ENCODE data around the gene ITIH1.
"Not testable (repeated sequence)": the region's sequence is repeated elsewhere in the genome, so short reads cannot be mapped to it uniquely, and the experiment has no call there.

The ITIH1 gene

DNA sequence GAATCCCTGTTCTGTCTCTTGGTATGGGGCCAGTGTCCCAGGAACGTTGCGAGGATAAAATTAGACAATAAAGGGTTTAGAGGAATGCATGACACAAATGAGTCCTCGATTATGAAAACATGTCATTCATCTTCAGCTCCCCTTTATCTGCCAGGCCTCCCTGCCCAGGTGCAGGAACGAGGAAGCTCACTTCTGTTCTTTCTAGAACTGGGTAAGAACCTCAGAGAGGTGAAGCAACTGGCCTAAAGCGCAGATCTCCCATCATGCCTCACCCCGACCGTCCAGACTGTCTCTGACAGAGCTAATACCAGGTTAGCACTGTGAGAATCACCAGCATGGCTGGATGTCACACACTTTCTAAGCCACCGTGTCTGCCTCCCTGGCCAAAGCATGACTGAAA is 1.5 kb upstream of the ITIH1 start:
- no peak for DNase-seq

DNA sequence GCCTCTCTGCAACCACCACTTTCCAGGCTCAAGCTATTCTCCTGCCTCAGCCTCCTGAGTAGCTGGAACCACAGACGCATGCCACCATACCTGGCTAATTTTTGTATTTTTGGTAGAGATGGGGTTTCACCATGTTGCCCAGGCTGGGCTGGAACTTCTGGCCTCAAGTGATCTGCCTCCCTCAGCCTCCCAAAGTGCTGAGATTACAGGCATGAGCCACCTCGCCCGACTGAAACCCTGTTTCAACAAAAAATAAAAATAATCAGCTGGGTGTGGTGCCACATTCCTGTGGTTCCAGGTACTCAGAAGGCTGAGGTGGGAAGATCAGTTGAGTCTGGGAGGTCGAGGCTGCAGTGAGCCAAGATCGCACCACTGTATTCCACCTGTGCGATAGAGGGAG is 913 bp upstream of the ITIH1 start:
- DNase-seq = not testable (repeated sequence)

DNA sequence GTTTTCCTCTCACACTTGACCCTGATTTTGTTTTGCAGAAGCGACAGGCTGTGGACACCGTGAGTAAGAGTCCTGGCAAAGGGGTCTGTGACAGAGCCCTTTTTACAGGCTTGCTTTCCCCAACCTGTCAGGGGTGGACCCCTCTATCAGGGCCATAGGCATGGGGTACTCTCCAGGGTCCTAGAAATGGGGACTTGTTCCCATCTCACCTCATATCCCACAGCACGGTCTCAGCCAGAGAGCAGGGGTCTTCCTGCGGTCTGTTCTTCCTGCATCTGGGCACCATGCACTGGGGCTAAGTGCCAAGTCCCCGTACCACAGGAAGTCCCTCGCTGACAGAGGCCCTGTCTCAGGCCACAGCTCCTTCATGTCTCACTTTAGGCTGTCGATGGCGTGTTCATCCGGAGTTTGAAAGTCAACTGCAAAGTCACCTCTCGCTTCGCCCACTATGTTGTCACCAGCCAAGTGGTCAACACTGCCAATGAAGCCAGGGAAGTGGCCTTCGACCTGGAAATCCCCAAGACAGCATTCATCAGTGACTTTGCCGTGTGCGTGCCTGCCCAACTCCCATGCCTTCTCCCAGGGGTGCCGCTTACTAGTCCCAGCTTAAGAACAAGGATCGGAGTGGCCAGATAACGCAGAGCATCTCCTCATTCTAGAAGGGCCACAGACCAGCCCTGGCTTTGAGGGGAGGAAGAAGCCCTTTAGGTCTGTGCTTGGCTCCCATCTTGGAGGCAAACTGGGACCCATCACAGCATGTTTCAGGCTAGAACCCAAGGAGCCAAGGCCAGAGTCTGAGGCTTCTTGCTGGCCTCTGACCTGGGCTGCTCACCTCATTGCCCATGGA is 783 bp downstream of the ITIH1 start:
- no peak for DNase-seq

DNA sequence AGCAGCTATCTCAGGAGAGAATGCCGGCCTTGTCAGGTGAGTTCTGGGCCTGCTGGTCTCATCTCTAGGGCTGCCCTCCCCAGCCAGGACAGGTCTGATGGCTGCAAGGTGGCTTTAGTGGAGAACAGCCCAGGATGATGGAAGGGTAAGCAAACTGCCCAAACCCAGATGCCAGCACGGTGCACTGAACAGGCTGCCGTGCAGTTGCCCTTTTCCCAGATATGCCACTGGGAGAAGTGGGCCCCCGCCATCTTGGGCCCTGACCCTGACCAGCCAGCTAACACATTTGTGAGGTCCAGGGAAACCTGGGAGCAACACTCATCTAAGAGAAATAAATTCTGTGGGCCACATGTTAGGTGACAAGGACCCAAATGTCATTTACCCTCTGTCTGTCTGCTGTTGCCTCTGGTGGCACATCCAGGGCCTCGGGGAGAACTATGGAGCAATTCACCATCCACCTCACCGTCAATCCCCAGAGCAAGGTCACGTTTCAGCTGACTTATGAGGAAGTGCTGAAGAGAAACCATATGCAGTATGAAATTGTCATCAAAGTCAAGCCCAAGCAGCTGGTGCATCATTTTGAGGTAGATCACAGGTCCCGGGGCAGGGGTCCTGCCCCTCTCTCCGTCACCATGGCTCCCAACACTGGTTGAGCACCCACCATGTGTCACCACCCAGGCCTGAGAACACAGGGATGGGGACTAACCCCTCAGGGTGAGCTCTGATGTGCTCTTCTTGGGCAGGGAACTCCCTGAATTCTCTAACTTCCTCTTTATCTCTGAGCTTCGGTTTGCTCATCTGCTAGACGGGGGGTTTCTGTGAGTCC is 1.8 kb downstream of the ITIH1 start:
- DNase-seq = no peak

DNA sequence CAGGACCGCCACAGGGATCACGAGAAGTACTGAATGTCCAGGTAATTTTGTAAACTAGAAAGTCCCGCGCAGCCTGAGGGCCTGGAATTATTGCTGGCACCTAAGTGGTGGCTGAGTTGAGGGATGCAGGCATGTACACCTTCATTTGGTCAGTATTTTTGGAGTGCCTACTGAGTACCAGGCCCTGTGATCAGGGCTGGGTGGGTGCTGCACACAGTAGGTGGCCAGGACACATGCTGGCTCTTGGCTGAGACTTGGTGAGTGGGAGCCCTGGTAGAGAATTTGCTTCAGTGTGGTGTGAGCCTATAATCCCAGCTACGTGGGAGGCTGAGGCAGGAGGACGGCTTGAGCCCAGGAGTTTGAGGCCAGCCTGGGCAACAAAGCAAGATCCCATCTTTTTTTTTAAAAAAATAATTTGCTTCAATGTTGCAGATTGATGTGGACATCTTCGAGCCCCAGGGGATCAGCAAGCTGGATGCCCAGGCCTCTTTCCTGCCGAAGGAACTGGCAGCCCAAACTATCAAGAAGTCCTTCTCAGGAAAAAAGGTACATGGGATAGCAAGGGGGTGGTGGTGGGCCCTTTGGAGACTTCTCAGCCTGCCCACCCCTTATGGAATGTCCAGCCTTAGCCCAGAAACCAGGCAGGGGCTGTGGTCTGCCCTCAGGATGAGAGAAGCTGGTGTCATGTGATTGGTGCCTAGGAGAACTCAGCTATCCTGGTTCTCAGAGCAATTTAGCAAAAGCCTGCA is 2.6 kb downstream of the ITIH1 start:
- no peak for DNase-seq

DNA sequence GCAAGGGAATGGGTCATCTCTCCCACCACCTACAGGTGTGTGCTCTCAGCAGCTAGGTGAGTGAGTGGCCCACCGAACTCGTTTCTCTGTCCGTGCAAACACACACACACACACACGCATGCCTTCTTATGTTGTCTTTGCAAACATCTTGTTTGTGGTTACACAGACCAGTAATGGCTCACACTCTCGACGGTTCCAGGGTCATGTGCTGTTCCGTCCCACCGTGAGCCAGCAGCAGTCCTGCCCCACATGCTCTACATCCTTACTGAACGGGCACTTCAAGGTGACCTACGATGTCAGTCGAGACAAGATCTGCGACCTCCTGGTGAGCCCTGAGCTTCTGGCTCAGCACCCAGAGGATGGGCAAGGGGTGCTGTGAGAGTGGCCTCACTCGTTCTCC is 4.3 kb downstream of the ITIH1 start:
- no peak for DNase-seq

DNA sequence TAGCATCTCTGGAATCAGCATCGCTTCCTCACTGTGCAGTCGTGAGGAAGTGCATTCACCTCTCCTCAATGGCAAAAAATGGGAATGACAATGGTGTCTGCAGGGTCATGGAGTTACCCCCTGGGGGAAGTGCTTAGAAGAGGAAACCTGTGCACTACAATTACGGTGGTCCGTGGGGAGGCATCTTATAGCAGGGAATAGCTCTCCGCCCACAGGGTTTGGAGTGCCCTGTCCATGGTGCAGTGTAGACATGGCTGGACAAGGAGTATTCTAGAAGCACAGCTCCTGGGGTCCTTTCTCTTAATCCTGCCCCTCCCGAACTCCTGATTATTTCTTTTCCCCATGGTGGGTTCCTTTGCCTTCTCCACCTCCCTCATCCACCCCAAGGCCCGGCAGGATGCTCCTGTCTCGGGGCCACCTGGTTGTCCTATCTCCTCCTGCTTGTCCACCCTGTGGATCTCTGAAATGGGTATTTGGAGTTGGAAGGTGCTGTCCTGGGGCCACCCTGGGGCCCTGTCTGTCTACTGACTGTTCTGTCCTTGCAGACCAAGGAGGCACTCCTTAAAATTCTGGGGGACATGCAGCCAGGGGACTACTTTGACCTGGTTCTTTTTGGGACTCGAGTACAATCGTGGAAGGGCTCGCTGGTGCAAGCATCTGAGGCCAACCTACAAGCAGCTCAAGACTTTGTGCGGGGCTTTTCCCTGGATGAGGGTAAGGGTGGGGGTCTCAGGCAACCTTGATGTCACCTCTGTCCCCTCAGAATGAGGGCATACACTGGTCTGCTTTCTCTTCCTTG is 5.2 kb downstream of the ITIH1 start:
- DNase-seq = no peak

DNA sequence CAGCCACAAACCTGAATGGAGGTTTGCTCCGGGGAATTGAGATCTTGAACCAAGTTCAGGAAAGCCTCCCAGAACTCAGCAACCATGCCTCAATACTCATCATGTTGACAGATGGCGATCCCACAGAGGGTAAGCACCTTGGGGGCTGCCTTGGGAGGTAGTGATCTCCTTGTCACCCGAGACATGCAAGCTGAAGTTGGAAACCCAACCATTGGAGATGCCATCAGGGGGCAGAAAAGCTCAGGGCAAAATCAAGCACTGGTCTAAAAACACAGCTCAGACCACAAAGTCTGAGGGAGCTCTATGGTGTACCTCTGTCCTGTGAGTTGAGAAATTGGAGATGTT is 5.8 kb downstream of the ITIH1 start:
- no peak for DNase-seq

DNA sequence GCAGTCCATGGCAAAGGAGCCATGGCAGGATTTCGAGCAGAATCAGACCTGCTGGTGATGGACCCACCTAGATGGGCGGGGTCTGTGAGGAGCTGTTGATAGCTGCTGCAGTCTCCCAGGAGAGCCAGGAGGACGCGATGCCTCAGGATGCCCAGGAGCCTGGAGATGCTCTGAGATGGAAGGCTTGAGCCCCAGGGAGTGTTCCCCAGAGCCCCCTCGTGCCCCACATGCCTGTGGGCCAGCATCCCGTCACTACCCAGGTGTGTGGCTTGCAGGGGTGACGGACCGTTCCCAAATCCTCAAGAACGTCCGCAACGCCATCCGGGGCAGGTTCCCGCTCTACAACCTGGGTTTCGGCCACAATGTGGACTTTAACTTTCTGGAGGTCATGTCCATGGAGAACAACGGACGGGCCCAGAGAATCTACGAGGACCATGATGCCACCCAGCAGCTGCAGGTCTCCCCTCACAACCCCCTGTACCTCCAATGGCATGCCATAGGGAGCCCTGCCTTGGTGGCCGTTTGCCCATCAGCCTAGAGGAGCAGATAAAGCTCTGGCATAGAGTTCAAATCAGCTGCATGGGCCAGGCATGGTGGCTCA is 6.7 kb downstream of the ITIH1 start:
- no peak for DNase-seq

DNA sequence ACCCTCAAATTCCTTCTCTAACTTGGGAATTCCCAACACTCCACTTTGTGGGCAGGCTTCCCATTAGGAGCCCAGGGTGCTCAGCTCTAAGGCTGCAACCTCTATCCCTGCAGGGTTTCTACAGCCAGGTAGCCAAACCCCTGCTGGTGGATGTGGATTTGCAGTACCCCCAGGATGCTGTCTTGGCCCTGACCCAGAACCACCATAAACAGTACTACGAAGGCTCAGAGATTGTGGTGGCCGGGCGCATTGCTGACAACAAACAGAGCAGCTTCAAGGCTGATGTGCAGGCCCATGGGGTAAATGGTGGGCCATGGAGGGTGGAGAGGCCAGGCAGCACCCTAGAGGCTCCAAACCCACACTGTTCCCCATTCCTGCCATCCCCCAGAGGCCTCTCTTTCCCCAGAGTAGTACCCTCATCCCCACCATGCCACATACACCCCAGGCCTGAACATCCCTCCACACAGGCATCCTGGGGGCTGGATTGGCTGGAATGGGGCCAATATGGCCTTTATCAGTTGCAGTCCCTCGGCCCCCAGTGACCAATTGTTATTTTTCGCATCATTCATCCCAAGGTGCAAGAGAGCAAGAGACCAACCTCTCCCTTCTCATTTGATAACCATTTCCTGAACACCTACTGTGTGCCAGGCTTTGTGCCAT is 7.7 kb downstream of the ITIH1 start:
- DNase-seq = no peak

DNA sequence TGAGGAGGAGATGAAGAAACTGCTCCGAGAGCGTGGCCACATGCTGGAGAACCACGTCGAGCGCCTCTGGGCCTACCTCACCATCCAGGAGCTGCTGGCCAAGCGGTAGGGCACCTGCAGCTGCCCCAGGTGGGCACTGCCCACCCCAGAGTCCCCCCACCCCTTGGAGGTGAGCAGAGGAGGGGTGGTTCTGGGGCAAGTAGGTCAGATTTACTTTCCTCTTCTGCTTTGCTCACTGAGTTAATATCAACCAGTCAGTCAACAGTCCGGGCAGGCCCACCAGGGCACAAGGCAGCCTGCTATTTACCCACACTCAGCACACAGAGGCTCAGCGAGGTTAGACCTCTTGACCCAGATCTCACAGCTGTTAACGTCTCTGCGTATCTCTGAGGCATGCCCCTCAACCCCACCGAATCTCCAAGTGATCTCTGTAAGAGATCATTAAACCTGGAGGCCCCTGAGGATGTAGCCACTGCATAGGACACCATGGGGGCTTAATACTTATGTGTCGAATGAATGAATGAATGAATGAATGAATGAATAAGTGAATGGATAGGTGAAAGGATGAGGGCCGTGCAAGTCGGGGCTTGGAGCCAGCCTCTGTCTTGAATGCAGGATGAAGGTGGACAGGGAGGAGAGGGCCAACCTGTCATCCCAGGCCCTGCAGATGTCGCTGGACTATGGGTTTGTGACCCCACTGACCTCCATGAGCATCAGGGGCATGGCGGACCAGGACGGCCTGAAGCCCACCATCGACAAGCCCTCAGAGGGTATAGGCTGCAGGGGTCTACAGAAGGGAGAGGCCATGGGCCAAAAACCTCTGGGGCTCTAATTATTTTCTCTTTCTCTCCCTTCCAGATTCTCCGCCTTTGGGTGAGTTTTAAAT is 9.2 kb downstream of the ITIH1 start:
- DNase-seq = no peak

DNA sequence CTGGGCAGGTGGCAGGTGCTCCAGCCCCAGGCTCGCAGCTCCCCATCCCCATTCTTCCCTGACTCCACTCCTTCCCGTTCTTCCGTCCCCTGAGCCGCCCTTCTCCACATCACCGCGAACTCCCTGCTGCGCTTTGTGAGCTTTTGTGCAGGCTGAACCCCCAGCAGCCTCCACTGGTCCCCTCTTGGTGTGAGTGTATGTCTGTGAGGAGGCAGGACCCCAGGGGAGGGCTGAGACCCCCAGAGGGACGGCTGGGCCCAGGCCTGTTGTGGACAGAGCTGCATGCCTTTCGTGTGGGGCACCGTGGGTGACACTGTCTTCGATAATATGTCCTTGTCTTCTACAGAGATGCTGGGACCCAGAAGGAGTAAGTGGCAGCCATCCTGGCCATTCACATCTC is 9.8 kb downstream of the ITIH1 start:
- no peak for DNase-seq

DNA sequence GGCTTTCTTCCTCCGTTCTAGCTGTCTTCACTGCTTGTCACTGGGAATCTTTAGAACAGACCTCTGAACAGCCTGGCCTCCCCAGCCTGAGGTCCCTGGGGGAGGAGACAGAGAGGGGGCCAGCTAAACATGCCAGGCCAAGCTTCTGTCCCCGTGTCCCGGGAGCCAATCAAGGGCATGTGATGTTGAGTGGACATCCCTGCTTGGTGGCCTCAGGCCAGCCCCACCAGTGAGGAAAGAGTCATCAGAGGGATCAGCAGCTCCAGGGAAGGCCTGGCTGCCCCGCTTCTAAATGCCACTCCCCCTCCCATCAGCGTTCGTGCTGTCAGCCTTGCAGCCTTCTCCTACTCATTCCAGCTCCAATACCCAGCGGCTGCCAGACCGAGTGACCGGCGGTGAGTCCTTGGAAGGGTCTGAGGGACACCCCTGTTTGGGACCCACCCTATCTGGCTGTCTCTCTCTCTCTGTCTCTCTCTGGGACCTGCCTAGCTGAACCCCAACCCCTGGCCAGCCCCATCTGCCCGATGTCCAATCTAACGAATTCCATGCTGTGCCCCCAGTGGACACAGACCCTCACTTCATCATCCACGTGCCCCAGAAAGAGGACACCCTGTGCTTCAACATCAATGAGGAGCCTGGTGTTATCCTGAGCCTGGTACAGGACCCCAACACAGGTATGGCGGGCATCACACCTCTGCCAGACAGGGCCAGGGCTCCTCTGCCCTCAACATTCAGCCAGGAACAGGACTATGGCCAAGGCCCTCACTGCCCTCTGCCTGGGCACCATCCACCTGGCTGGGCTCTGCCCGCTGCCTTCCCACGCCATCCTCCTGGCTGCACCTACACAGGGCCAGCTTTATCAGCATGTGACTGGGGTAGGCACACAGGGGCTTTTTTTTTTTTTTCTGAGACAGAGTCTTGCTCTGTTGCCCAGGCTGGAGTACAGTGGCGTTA is 10.6 kb downstream of the ITIH1 start:
- no peak for DNase-seq

DNA sequence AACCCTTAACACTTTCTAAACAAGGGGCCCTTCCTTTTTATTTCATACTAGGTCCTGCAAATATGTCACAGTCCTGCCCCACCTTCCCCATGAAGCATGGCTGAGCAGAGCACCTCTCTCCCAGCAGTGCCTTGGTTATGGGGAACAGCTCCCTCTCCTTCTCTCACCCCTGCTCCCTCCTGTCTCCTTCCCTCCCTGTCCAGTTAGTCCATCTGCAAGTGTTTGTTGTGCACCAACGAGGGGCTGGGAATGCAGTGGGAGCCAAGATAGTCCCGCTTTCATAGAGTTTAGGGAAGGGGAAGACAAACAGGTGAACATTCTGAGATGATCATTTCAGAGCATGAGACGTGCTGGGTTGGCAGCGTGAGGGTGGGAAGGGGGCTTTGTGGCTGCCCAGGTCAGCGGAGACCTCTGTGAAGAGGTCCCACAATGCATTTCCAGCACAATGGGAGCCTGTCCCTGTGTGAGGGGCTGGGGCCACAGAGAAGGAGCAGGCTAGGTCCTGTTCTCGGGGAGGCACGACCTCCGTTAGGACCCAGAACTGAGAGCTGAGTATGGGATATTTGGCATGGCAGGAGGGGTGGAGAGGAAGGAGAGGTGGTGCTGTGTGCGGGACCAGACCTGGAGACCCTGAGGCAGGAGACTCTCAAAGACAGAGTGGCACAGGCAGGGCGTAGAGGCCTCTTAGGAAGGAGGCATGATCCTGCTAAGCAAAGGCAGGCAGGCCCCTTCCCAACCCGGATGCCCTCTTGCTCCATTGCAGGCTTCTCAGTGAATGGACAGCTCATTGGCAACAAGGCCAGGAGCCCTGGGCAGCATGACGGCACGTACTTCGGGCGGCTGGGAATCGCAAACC is 11.7 kb downstream of the ITIH1 start:
- no peak for DNase-seq

DNA sequence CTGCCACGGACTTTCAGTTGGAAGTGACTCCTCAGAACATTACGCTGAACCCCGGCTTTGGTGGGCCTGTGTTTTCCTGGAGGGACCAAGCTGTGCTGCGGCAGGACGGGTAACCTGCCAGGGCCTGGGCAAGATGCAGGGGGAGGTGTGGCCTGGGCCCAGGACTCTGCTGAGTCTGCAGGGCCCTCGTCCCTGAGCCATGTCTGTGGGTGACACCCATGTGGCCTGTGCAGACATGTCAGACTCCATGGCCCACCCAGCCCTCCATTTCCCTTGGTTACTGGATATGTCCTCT is 12.3 kb downstream of the ITIH1 start:
- no peak for DNase-seq

DNA sequence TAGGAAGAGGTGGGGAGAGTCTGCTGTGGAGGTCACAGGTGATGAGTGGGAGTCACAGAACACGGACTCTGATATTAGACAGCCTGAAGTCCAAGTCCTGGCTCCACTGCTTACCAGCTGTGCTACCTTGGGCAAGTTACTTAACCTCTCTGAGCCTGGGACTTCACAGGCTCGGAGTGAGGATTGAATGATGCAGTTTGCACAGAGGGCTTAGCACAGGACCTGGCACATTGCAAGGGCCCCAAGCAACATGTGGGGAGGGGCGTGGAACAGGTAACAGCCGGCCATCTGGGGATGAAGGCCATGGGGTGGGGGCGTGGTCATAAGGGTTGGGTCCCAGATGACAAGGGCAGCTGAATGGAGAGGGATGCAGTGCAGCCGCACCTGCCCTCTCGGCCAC is 12.9 kb downstream of the ITIH1 start:
- DNase-seq = no peak

DNA sequence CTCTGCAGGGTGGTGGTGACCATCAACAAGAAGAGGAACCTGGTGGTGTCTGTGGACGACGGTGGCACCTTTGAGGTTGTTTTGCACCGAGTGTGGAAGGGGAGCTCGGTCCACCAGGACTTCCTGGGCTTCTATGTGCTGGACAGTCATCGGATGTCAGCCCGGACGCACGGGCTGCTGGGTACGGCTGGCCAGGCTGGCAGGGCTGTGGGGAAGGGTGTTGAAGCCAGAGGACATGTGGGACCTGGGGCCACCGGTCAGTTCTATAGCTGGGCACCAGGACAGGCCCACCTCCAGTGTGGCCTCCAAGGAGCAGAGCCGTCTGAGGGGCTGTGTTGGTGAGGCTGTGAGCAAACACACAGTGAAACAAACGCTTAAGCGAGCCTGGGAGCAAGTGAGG is 13.3 kb downstream of the ITIH1 start:
- DNase-seq = no peak

DNA sequence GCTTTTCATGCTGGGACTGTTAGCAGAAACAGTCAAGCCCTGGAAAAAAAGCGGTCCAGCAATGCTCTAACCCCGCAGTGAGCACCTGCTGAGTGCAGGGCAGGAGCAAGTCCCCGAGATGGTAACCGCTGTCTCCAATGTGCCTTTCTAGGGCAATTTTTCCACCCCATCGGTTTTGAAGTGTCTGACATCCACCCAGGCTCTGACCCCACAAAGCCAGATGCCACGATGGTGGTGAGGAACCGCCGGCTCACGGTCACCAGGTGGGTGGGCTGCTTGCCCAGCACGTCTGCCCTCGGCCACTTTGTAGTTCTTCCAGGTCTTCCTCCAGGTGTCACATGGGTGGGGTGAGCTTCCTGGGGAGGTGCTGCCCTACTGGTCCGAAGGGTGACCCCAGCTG is 14.0 kb downstream of the ITIH1 start:
- DNase-seq = no peak

DNA sequence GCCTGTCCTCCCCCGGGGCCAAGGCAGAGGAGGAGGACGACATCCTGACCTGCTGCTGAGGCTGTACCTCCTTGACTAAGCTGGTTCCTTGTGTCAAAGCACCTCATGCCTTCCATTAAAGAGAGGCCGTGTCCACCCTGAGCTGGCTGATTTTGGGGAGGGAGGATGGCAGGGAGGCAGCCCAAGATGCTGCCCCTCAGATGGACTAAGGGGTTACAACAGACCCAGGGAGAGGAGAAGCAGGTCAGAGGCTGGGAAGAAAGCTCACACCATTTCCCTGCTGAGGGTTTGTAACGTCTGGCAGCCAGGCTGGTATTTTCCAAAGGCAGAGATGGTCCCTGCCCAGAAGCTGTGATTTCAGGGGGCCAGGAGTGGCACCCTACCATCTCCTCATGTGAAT is 14.5 kb downstream of the ITIH1 start:
- no peak for DNase-seq
